ENCODE data around the gene DIS3L2.

DNA sequence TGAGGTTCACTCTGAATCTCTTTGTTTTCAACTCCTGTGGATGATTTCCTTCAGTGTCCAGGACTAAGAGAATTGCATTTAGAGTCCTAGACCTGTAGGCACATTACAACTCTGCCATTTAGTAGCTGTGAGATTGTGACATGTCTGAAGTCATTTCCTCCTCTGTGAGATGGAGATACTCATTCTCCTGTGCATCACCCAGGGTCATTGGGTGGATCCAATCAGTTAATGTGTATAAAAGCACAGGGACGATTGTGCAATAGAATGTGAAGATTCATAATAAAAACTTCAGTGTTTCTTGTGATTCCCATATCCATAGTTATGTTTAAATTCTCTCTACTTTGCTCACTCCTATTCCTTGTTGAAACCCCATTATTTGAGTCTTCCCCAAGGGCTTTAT, 113.6 kb downstream of the DIS3L2 start:
- TF ChIP-seq ZNF8 (CRISPR knock-in tag; IDR thresholded peaks at IDR 0.05) (no peak), ZFP30 (CRISPR knock-in tag; IDR thresholded peaks at IDR 0.05) (no peak), GLIS3 (CRISPR knock-in tag; IDR thresholded peaks at IDR 0.05) (no peak), RARB (CRISPR knock-in tag; IDR thresholded peaks at IDR 0.05) (no peak), ISL1 (CRISPR knock-in tag; IDR thresholded peaks at IDR 0.05) (no peak), ARNTL (CRISPR knock-in tag; IDR thresholded peaks at IDR 0.05; ENCODE audit: borderline replicate concordance, low read depth) (no peak), BACH2 (CRISPR knock-in tag; IDR thresholded peaks at IDR 0.05; ENCODE audit: borderline replicate concordance) (no peak), ZNF565 (CRISPR knock-in tag; conservative IDR thresholded peaks at IDR 0.05; ENCODE audit: low read depth) (no peak)
- TF ChIP-seq, protein P1, sequence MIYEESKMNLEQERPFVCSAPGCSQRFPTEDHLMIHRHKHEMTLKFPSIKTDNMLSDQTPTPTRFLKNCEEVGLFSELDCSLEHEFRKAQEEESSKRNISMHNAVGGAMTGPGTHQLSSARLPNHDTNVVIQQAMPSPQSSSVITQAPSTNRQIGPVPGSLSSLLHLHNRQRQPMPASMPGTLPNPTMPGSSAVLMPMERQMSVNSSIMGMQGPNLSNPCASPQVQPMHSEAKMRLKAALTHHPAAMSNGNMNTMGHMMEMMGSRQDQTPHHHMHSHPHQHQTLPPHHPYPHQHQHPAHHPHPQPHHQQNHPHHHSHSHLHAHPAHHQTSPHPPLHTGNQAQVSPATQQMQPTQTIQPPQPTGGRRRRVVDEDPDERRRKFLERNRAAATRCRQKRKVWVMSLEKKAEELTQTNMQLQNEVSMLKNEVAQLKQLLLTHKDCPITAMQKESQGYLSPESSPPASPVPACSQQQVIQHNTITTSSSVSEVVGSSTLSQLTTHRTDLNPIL (CRISPR knock-in tag; IDR thresholded peaks at IDR 0.05; ENCODE audit: low read depth): no peak
- TF ChIP-seq, protein P2, sequence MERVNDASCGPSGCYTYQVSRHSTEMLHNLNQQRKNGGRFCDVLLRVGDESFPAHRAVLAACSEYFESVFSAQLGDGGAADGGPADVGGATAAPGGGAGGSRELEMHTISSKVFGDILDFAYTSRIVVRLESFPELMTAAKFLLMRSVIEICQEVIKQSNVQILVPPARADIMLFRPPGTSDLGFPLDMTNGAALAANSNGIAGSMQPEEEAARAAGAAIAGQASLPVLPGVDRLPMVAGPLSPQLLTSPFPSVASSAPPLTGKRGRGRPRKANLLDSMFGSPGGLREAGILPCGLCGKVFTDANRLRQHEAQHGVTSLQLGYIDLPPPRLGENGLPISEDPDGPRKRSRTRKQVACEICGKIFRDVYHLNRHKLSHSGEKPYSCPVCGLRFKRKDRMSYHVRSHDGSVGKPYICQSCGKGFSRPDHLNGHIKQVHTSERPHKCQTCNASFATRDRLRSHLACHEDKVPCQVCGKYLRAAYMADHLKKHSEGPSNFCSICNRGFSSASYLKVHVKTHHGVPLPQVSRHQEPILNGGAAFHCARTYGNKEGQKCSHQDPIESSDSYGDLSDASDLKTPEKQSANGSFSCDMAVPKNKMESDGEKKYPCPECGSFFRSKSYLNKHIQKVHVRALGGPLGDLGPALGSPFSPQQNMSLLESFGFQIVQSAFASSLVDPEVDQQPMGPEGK (CRISPR knock-in tag; IDR thresholded peaks at IDR 0.05; ENCODE audit: borderline replicate concordance): no peak
- TF ChIP-seq, protein P3, sequence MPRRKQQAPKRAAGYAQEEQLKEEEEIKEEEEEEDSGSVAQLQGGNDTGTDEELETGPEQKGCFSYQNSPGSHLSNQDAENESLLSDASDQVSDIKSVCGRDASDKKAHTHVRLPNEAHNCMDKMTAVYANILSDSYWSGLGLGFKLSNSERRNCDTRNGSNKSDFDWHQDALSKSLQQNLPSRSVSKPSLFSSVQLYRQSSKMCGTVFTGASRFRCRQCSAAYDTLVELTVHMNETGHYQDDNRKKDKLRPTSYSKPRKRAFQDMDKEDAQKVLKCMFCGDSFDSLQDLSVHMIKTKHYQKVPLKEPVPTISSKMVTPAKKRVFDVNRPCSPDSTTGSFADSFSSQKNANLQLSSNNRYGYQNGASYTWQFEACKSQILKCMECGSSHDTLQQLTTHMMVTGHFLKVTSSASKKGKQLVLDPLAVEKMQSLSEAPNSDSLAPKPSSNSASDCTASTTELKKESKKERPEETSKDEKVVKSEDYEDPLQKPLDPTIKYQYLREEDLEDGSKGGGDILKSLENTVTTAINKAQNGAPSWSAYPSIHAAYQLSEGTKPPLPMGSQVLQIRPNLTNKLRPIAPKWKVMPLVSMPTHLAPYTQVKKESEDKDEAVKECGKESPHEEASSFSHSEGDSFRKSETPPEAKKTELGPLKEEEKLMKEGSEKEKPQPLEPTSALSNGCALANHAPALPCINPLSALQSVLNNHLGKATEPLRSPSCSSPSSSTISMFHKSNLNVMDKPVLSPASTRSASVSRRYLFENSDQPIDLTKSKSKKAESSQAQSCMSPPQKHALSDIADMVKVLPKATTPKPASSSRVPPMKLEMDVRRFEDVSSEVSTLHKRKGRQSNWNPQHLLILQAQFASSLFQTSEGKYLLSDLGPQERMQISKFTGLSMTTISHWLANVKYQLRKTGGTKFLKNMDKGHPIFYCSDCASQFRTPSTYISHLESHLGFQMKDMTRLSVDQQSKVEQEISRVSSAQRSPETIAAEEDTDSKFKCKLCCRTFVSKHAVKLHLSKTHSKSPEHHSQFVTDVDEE (CRISPR knock-in tag; IDR thresholded peaks at IDR 0.05): no peak

Measured in SK-N-SH treated with all-trans-retinoic acid at 6 μM for 48 hours (cell line).